Liver (tissue), 9 donors: Measurements from ENCODE around the gene COA8. TPM values are rescaled to one million over a fixed set of nuclear protein-coding genes. Genes with fewer than 3 reads are reported as not detected.

Experiments
- DNase-seq: peaks from one replicate; pipeline ENCODE4 v3.0.0-alpha.2; 2017; ENCODE audit warnings: low spot score
- H3K27ac ChIP-seq, 2 donors: one replicate each; pipeline ENCODE4 v1.7.0; 2013; ENCODE audit warnings: inconsistent platforms in 2 of 2, low read length in 2 of 2, control low read depth in 1 of 2, low read depth in 1 of 2, mild to moderate bottlenecking in 1 of 2
- H3K27me3 ChIP-seq, 4 donors: one replicate each; pipeline versions ENCODE4 v1.6.1 to v1.7.0; 2013; ENCODE audit warnings: low read length in 3 of 4, inconsistent platforms in 1 of 4, mild to moderate bottlenecking in 1 of 4, moderate library complexity in 1 of 4; ENCODE audit not compliant: control insufficient read depth in 4 of 4, insufficient read depth in 4 of 4
- H3K36me3 ChIP-seq, 4 donors: one replicate each; pipeline versions ENCODE4 v1.6.1 to v1.7.0; 2013; ENCODE audit warnings: low read length in 3 of 4, mild to moderate bottlenecking in 3 of 4, low read depth in 1 of 4, moderate library complexity in 1 of 4; ENCODE audit not compliant: control insufficient read depth in 4 of 4, insufficient read depth in 3 of 4
- H3K4me1 ChIP-seq, 4 donors: one replicate each; pipeline versions ENCODE4 v1.6.1 to v1.7.0; 2013; ENCODE audit warnings: low read length in 3 of 4, mild to moderate bottlenecking in 3 of 4, moderate library complexity in 1 of 4; ENCODE audit not compliant: control insufficient read depth in 4 of 4, insufficient read depth in 4 of 4
- H3K4me3 ChIP-seq, 3 donors: one replicate each; pipeline versions ENCODE4 v1.6.1 to v1.7.0; 2013; ENCODE audit warnings: low read length in 3 of 3, control low read depth in 1 of 3, low read depth in 1 of 3, mild to moderate bottlenecking in 1 of 3
- H3K9ac ChIP-seq, 2 donors: one replicate each; pipeline ENCODE4 v1.7.0; 2013; ENCODE audit warnings: low read length in 2 of 2, mild to moderate bottlenecking in 2 of 2, moderate library complexity in 2 of 2, control low read depth in 1 of 2, low read depth in 1 of 2
- H3K9me3 ChIP-seq, 4 donors: one replicate each; pipeline versions ENCODE4 v1.6.1 to v1.7.0; 2013; ENCODE audit warnings: low read length in 3 of 4; ENCODE audit not compliant: control insufficient read depth in 4 of 4
- FOXA1 ChIP-seq: IDR thresholded peaks from 2 replicates; pipeline ENCODE4 v1.6.1; 2016; ENCODE audit warnings: antibody characterized with exemption
- FOXA2 ChIP-seq: IDR thresholded peaks from 2 replicates; pipeline ENCODE4 v1.6.1; 2016; ENCODE audit warnings: antibody characterized with exemption
- GABPA ChIP-seq, 2 donors: IDR thresholded peaks in 1 of 2; conservative IDR thresholded peaks in 1 of 2; 2 replicates each; pipeline ENCODE4 v1.6.1; 2016; ENCODE audit warnings: antibody characterized with exemption in 2 of 2, mild to moderate bottlenecking in 1 of 2, moderate library complexity in 1 of 2
- HNF4G ChIP-seq: IDR thresholded peaks from 2 replicates; pipeline ENCODE4 v1.6.1; 2016; ENCODE audit warnings: antibody characterized with exemption
- JUND ChIP-seq, 2 donors: IDR thresholded peaks; 2 replicates each; pipeline ENCODE4 v1.6.1; 2016; ENCODE audit warnings: antibody characterized with exemption in 2 of 2
- NR2F2 ChIP-seq: IDR thresholded peaks from 2 replicates; pipeline ENCODE4 v1.6.1; 2016; ENCODE audit warnings: antibody characterized with exemption
- RAD21 ChIP-seq, 2 donors: IDR thresholded peaks; 2 replicates each; pipeline ENCODE4 v1.6.1; 2016; ENCODE audit warnings: antibody characterized with exemption in 2 of 2, mild to moderate bottlenecking in 2 of 2
- RXRA ChIP-seq, 2 donors: IDR thresholded peaks; 2 replicates each; pipeline ENCODE4 v1.6.1; 2017 to 2018; ENCODE audit warnings: antibody characterized with exemption in 2 of 2, mild to moderate bottlenecking in 1 of 2
- SP1 ChIP-seq: IDR thresholded peaks from 2 replicates; pipeline ENCODE4 v1.6.1; 2018; ENCODE audit warnings: antibody characterized with exemption, mild to moderate bottlenecking
- TAF1 ChIP-seq: conservative IDR thresholded peaks from 2 replicates; pipeline ENCODE4 v1.6.1; 2016; ENCODE audit warnings: antibody characterized with exemption, mild to moderate bottlenecking
- WGBS: extraction: QIAGEN DNeasy Blood & Tissue Kit; methylation state at CpG from one replicate; pipeline ENCODE4 v1.1.7; 2013; 5-methylcytosine and 5-hydroxymethylcytosine counted together
- polyA plus RNA-seq, 2 donors: library from polyadenylated mRNA; stranded (reverse) in 1 of 2; unstranded in 1 of 2; fragments of 200-250 nt in 1 of 2; fragments of >200 nt in 1 of 2; fragmentation: Nextera tagmentation in 1 of 2; extraction: Ambion mirVana in 1 of 2; gene quantifications; one replicate each; pipeline versions ENCODE4 v1.2.1 to v1.2.3, GENCODE V29; 2013 to 2015
- total RNA-seq, 2 donors: library from RNA; depleted of rRNA; stranded (reverse); fragments of >200 nt; gene quantifications; one replicate each; pipeline ENCODE4 v1.2.3, GENCODE V29; 2014
- TF ChIP-seq, protein P1 (sequence below): IDR thresholded peaks from 2 replicates; pipeline ENCODE4 v1.6.1; 2016; ENCODE audit warnings: antibody characterized with exemption, mild to moderate bottlenecking
- TF ChIP-seq, protein P2 (sequence below): IDR thresholded peaks from 2 replicates; pipeline ENCODE4 v1.6.1; 2016; ENCODE audit warnings: antibody characterized with exemption
- TF ChIP-seq, protein P3 (sequence below): fragments of 150-350 bp; IDR thresholded peaks from 2 replicates; pipeline ENCODE4 v1.5.1; 2017; ENCODE audit warnings: improper control_type of control experiment, low read depth, low read length; ENCODE audit not compliant: missing input control
- TF ChIP-seq, protein P4 (sequence below): IDR thresholded peaks from 2 replicates; pipeline ENCODE4 v1.6.1; 2016; ENCODE audit warnings: antibody characterized with exemption
- TF ChIP-seq, protein P5 (sequence below): IDR thresholded peaks from 2 replicates; pipeline ENCODE4 v1.6.1; 2016; ENCODE audit warnings: antibody characterized with exemption
- donor health status: healthy.
- donor health status: healthy.
- donor health status: healthy.
- donor health status: healthy.
- donor health status: healthy.

Gene COA8
- total and polyA plus RNA-seq, 4 donors = 8.3 to 35.5 (median 17.0) TPM

DNA sequence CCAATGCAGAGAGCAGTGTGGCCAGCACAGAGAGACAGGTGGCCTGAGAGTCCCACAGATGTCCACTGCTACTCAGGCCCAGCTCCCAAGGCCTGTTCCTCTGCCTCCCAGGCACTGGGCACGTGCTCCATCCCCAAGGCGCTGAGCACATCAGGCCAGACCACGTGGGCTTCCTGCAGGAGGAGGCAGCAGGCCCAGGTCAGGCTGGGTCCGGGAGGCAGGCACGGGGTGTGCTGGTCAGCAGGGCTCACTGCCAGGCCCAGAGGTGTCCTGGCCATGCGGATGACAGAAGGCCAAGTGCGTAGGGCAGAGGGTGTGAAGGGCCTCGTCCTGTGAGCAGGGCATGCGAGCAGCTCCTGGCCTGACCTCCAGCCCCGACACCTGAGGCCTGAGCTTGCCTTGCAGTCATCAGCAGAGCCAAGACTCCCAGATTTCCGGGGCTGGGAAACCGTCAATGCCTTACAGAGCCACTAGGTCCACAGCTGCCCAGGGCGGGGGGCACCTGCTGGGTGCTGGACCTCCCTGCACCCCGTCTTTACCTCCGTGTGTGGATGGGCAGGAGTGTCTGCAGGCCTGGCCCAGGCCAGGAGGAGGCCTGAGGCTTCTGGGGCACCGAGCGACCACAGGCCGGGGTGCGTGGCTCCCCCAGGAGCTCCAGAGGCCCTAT is 18.9 kb upstream of the COA8 start:
- TF ChIP-seq JUND (IDR thresholded peaks at IDR 0.05) (no peak), SP1 (no peak), TAF1 (no peak), HNF4G (no peak), NR2F2 (no peak), FOXA2 (no peak), FOXA1 (no peak), RXRA (IDR thresholded peaks at IDR 0.05) (no peak), GABPA (IDR thresholded peaks at IDR 0.05 in 1 of 2, conservative IDR thresholded peaks at IDR 0.05 in 1 of 2) (no peak), RAD21 (IDR thresholded peaks at IDR 0.05) (no peak)
- TF ChIP-seq, protein P1, sequence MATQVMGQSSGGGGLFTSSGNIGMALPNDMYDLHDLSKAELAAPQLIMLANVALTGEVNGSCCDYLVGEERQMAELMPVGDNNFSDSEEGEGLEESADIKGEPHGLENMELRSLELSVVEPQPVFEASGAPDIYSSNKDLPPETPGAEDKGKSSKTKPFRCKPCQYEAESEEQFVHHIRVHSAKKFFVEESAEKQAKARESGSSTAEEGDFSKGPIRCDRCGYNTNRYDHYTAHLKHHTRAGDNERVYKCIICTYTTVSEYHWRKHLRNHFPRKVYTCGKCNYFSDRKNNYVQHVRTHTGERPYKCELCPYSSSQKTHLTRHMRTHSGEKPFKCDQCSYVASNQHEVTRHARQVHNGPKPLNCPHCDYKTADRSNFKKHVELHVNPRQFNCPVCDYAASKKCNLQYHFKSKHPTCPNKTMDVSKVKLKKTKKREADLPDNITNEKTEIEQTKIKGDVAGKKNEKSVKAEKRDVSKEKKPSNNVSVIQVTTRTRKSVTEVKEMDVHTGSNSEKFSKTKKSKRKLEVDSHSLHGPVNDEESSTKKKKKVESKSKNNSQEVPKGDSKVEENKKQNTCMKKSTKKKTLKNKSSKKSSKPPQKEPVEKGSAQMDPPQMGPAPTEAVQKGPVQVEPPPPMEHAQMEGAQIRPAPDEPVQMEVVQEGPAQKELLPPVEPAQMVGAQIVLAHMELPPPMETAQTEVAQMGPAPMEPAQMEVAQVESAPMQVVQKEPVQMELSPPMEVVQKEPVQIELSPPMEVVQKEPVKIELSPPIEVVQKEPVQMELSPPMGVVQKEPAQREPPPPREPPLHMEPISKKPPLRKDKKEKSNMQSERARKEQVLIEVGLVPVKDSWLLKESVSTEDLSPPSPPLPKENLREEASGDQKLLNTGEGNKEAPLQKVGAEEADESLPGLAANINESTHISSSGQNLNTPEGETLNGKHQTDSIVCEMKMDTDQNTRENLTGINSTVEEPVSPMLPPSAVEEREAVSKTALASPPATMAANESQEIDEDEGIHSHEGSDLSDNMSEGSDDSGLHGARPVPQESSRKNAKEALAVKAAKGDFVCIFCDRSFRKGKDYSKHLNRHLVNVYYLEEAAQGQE = no peak
- TF ChIP-seq, protein P2, sequence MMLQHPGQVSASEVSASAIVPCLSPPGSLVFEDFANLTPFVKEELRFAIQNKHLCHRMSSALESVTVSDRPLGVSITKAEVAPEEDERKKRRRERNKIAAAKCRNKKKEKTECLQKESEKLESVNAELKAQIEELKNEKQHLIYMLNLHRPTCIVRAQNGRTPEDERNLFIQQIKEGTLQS = no peak
- TF ChIP-seq, protein P3, sequence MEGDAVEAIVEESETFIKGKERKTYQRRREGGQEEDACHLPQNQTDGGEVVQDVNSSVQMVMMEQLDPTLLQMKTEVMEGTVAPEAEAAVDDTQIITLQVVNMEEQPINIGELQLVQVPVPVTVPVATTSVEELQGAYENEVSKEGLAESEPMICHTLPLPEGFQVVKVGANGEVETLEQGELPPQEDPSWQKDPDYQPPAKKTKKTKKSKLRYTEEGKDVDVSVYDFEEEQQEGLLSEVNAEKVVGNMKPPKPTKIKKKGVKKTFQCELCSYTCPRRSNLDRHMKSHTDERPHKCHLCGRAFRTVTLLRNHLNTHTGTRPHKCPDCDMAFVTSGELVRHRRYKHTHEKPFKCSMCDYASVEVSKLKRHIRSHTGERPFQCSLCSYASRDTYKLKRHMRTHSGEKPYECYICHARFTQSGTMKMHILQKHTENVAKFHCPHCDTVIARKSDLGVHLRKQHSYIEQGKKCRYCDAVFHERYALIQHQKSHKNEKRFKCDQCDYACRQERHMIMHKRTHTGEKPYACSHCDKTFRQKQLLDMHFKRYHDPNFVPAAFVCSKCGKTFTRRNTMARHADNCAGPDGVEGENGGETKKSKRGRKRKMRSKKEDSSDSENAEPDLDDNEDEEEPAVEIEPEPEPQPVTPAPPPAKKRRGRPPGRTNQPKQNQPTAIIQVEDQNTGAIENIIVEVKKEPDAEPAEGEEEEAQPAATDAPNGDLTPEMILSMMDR = no peak
- TF ChIP-seq, protein P4, sequence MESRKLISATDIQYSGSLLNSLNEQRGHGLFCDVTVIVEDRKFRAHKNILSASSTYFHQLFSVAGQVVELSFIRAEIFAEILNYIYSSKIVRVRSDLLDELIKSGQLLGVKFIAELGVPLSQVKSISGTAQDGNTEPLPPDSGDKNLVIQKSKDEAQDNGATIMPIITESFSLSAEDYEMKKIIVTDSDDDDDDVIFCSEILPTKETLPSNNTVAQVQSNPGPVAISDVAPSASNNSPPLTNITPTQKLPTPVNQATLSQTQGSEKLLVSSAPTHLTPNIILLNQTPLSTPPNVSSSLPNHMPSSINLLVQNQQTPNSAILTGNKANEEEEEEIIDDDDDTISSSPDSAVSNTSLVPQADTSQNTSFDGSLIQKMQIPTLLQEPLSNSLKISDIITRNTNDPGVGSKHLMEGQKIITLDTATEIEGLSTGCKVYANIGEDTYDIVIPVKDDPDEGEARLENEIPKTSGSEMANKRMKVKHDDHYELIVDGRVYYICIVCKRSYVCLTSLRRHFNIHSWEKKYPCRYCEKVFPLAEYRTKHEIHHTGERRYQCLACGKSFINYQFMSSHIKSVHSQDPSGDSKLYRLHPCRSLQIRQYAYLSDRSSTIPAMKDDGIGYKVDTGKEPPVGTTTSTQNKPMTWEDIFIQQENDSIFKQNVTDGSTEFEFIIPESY = no peak
- TF ChIP-seq, protein P5, sequence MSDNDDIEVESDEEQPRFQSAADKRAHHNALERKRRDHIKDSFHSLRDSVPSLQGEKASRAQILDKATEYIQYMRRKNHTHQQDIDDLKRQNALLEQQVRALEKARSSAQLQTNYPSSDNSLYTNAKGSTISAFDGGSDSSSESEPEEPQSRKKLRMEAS = no peak
- no peak for DNase-seq
- no peaks in the 10 kb centered on the region for H3K27me3 ChIP-seq
- no peak overlapping the region for H3K27ac ChIP-seq
- no peak overlapping the region for H3K9ac ChIP-seq
- WGBS = 77% methylated on average over 19 of the region's 19 CpGs
- peaks cover 0 to 6% (median 0%) of the 10 kb centered on the region in 4 donors for H3K4me1 ChIP-seq
- no peaks in the 10 kb centered on the region for H3K9me3 ChIP-seq
- no peak overlapping the region for H3K4me3 ChIP-seq
- H3K36me3 ChIP-seq = no peaks in the 10 kb centered on the region
